Right hindlimb (tissue), 1 donor: ENCODE results near the gene ZPR1.
"Not testable (repeated sequence)": the region's sequence is repeated elsewhere in the genome, so short reads cannot be mapped to it uniquely, and the experiment has no call there.

ENCODE experiments used
- DNase-seq: peaks from one replicate; pipeline ENCODE4 v3.0.0-alpha.2; 2018

ZPR1 gene

DNA sequence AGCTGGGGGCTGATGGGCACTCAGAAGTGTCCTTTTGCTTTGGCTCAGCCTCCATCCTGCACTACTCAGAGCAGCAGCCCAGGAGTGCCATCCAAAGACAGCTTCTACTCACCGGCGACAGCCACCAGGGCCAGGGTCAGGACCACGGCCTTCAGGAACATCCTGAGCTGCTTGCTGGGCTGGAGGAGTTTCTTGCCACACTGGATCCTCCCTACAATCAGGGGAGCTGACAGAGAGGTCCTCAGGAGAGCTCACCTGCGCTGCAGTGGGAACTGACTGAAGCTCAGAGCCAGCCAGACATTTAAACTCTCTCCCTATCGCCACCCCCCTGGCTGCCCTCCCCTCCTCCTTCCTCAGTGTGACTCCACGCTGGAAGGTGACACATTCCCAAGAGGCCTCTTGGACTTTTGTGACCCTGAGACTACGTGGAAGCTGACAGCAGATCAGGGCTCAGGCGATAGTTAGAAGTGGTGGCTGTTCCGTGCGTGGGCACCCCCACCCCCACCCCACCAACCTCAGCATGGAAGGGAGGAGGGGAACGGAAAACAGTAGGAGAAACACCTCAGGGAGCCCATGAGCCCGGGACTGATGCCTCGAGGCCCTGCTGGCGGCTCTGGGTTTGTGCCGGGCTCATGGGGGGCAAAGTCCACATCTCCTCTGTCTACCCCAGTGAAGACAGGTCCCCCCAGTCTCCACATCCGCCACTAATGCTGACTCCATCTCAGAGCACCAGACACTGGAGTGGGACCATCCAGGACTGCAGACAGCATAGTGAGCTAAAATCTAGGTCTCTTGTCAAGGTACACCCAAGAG is 35.4 kb upstream of the ZPR1 start, which contains the start of gene APOA4:
TSS of gene APOA4 (minus strand) at position 274 of the 813 bp plus-strand sequence. CDS start at position 161, 113 bp downstream.
- DNase-seq = no peak

DNA sequence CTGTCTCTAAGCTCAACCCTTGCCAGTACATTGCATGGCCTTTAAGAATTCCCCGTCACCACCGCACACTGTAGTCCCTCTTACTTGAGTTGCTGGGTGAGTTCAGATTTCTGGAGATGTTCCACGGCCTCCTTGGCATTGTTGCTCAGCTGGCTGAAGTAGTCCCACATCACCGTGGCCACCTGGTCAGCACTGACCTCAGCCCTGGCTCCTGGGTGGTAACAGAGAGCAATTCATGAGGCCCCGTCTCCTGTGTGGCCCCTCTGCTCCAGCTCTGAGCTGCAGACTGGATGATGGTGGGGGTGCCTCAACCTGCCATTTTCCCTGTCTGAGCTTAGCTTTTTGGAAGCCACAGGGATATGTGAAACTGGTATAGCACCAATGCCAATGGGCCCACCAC is 34.8 kb upstream of the ZPR1 start:
- no peak for DNase-seq

DNA sequence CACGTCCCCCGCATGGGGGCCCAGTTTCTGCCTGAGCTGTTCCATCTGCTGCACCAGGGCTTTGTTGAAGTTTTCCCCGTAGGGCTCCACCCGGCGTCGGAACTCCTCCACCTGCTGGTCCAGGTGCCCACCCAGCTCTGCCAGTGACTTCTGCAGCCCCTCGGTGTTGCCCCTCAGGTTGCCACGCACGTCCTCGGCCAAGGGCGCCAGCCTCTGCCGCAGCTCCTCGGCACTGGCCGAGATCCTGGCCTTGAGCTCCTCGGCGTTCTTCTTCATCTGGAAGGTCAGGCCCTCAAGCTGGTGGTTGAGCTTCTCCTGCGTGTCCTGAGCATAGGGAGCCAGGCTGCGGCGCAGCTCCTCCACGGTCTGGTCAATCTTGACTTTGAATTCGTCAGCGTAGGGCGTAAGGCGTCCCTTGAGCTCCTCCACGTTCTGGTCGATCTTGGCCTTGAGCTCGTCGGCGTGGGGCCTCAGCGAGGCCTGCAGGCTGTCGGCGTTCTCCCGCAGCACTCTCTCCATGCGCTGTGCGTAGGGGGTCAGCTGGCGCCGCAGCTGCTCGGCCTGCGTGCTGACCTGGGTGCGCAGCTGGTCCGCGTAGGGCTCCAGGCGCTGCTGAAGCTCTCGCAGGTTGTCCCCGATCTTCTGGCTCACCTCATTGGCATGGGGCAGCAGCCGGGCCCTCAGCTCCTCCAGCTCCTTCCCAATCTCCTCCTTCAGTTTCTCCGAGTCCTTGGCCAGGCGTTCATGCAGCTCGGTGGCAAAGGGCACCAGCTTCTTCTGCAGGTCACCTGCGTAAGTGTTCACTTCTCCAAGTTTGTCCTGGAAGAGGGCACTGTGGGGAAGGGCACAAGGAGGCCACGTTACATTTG is 33.5 kb upstream of the ZPR1 start:
- DNase-seq = no peak

DNA sequence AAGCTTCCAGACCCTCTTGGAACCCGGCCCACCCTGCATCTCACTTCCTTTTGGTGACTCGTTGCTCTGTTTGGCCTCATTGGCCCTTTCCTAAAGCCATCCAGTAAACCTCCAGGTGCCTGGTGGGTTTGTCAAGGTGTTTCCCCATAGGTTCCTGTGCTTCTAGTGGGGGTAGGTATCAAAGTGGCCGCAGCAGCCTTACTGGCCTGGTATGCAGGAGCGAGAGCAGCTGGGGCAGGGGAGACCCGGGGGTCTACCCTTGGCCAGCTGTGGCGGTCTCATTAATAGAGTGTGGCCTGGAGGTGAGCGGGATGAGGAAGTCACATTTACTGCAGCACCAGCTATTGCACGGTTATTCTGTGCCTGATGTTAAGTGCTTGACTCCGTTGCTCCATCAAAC is 31.2 kb upstream of the ZPR1 start:
- DNase-seq = no peak

DNA sequence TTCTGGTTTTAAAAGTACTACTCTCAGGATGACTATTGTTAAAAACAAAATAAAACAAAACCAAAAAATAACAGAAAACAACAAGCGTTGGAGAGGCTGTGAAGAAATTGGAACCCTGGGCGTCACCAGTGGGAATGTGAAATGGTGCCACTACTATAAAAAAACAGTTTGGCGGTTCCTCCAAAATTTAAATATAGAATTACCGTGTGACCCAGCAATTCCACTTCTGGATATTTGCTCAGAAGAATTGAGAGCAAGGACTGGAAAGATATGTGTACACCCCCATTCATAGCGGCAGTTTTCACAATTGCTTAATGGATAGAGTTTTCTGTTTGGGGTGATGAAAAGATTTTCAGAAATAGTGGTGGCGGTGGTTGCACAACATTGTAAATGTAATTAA is 26.7 kb upstream of the ZPR1 start:
- DNase-seq = no peak

DNA sequence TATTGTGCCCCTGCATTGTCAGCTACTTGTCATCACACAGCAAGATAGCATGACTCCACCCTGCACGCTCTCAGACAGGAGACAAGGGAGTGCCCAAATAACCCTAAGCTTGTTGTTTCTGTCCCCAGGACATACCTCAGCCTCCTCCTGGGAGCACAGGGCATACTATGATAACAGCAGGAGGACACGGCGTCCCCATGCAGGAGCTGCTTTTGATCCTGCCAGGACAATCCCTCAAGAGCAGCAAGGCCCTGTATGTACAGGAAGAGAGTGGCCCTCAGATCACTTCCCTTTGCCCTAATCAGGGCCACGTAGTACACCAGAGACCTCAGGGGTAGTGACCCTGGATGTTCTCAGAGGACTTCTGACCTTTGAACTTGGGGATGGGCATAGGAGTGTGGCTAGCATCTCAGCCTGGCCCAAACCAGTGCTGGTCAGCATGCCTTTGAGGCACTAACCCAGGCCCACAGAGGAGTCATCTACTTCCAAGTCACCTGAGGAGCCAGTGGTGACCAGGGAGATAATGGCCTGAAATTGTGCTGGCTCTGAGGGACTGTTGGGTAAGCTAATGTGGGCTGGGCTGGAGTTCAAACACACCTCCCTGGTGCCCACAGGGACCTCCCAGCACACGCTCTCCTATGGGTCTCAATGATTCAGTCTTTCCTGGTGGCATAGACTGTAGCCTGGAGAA is 26.1 kb upstream of the ZPR1 start:
- DNase-seq = no peak

DNA sequence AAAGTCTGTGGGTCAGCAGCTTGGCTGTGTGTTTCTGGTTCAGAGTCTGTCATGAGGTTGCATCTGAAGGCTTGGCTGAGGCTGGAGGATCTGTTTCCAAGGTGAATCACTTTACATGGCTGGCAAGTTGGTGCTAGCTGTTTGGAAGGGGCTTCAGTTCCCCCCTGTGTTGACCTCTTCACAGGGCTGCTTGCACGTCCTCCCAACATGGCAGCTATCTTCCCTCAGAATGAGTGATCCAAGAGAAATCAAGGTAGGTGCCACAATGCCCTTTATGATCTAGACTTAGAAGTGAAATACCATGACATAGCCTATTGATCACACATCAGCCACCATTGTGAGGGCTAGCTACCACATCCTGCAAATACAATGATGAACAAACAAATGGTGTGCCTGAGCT is 25.3 kb upstream of the ZPR1 start:
- no peak for DNase-seq

DNA sequence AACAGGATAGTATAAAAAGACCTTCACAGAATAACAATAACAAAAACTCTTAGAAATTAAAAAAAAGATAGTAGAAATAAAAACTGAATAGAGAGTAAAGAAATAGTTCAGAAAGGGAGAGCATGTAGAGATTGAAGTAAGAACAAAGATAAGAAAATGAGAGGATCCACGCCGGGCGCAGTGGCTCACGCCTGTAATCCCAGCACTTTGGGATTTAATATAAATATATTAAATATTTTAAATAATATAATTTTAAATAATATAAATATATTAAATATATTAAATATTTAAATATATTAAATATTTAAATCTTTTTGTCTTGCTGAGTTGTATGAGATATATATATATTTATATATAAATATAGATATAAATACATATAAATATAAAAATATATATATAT is 24.3 kb upstream of the ZPR1 start:
- DNase-seq = no peak

DNA sequence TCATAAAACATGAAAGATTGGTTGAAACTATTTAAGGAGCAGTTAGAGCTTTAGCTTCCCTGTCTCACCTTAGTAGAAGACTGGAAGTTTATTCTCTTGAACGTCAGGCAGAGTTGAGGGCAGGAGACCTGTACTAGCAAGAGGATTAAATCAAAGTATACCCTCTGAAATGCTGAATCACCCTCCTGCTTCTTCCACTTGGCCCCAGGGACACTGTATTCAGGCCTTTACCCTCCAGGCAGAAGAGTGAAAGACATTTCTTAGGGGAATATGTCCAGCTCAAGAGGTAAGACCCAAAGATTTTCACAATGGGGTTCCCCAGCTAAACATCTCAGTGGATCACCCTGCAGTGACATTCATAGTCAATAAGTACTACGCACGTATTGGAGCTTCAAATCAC is 23.4 kb upstream of the ZPR1 start:
- no peak for DNase-seq

DNA sequence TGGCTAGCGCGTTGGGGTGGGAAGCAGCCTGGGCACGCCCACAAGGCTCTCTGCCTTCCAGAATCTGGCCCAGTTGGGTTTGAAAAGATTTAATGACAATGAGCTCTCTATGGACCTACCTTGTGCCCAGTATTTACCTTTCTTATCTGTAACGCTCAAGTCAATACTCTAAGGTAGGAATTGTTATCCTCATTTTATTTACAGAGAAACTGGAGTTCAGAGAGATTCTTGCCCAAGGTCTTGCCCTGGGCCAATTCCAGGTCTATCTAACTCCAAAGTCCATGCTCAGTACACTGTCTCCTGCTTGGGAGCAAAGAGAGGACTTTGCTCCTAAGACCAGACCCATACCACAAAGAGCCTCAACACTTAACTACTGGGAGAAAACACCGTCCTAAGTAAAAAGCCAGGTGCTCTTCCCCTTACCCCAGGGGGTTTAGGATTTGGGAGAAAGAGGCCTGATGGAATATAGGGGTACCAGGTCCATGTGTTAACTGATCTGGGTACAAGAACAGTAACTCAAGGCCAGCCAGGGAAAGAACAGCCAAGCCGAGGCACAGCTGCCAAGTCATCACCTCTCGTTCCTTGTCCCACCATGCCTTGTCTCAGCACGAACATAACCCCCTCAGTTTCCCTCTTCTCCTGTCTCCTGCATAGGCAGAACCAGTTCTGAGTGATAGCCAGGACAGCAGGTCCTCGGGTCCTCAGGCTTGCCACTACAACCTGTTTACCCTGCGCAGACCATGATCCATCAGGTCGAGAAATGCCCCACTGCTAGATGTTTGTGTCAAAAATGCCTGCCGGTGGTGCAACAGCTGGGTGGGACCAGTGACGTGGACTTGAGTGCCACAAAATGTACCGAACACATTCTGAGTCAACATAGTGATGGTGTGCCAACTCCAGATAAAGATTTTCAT is 20.7 kb upstream of the ZPR1 start:
- DNase-seq = no peak

DNA sequence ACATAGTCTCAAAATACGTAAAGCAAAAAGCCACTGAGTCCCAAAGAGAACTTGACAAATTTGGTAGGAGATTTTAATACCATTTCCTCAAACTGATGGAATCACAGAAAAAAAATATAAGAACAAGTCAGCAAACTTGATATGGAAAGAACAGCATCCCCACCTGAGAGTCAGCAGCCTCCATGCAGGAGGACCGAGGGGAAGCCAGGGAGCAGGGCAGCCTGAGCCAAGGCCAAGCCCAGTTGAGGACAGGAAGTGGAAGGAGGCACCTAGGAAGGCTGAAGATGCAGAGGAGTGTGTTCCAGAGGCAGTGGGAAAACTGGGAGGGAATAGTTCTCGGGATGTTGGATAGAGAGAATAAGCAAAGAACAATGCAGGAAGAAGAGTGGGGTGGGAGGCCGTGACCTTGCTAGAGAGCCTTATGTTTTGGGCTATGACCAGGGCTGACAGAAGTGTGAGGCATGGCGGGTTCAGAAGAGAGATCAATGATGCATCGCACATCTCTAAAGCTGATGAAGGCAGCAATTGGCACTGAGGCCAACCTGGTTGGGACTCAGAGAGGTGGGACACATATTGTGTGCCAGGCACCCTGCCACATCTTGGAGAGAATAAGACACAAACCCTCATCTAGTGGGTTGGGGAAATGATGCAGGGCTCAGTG is 19.9 kb upstream of the ZPR1 start:
- DNase-seq = no peak

DNA sequence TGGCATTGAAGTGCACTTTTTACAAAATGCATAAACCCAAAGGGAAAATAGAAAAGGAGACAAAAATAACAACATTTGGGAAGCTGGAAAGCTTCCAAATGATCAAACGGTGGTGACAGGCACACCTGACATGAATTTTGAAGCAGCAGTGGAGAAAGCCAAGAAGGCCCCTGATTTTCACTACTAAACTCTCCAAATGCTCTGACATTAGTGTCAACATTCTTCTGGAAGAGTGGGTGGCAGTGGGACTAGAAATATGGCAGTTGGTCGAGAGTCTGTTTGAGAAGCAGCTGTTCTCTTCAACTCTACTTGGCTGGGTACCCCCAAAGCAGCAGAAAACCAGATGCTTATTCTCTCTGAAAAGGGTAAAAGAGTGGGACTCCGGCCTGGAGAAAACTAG is 16.2 kb upstream of the ZPR1 start:
- DNase-seq = no peak

DNA sequence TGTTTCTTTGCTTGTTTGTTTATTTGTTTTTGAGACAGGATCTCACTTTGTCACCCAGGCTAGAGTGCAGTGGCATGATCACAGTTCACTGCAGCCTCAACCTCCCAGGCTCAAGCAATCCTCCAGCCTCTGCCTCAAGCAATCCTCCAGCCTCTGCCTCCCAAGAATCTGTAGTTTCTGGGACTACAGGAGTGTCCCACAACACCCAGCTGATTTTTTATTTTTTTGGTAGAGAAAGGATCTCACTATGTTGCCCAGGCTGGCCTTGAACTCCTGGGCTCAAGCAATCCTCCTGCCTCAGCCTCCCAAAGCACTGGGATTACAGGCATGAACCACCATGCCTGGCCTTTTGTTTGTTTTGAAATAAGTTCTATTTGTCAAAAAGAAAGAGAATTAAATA is 13.8 kb upstream of the ZPR1 start:
- not testable (repeated sequence) for DNase-seq

DNA sequence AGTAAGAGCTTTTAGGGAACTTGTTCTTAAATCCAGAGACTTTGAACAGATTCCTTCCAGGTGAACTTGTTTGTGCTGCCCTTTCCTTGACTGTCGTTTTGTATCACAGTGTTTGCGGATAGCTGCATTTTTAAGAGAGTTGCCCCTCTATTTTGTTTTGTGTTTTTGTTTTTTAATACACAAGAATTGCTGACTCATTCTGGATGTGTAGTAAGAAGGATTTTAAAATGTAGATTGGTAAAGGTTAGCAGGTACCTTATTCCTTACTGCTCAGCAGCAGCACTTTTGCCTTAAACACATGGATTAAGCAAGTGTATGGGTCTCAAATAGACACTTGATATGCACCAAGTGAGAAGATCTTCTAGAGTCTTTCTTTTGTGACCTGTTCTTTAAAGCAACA is 12.8 kb upstream of the ZPR1 start:
- no peak for DNase-seq

DNA sequence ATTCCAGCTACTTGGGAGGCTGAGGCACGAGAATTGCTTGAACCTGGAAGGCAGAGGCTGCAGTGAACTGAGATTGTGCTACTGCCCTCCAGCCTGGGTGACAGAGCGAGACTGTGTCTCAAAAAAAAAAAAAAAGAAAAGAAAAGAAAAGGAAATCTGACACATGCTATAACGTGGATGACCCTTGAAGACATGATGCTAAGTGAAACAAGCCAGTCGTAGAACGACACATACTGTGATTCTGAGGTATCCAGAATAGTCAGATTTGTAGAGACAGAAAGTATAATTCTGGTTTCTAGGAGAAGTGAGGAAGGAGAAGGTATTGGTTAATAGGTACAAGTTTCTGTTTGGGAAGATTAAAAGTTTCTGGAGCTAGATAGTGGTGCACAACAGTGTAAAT is 10.5 kb upstream of the ZPR1 start:
- DNase-seq = no peak

DNA sequence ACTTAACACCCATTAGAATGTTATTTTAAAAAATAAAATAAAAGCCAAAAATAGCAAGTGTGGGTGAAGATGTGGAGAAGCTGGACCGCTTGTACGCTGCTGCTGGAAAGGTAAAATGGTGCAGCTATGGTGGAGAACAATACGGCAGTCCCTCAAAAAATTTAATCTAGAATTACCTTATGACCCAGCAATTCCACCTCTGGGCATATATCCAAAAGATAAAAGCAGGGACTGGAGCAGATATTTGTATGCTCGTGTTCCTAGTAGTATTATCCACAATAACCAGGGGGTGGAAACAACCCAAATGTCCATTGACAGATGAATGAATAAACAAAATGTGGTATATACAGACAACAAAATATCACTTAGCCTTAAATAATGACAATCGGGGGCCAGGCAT is 10.0 kb upstream of the ZPR1 start:
- no peak for DNase-seq

DNA sequence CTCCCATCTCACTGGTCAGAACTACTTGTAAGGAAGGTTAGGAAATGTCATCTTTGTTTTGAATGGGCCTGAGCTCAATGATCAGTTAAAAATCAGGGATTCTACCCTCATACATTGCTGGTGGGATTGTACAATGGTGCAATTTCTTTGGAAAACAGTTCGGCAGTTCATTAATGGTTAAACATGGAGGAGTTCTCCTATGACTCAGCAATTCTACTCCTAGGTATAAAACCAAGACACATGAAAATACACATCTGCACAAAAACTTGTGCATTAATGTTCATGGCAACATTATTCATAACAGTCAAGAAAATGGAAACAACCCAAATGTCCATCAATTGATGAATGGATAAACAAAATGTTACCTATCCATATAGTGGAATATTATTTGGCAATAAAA is 8.7 kb upstream of the ZPR1 start:
- no peak for DNase-seq

DNA sequence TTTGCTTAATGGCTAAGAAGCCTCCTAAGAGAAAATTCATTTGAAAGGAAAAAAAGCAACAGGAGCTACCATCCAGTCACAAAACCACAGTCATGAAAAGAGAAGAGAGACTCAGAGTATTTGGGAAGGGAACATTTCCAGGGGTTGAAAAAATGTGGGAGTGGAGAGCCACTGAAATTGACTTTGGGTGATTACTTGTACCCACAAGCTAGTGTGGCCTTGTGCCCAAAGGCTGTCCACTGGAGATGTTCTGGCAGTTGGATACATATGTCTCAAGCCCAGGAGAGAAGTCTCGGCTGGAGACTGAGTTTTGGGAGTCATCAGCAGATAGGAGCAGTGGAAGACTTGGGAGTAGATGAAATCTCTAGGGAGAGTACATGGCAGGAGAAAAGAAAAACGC is 7.0 kb upstream of the ZPR1 start:
- no peak for DNase-seq

DNA sequence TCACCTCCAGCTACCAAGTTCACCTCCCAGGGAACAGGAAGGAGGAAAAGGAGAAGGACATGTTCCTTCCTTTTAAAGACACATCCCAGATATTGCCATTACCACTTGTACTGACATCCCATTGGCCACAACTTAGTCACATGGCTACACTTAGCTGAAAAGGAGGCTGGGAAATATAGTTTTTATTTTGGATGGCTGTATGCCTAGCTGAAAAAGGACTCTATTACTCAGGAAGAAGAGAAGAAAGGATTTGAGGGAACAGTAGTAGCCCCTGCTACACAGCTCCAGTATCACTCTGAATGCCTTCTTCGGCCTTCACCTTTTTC is 5.9 kb upstream of the ZPR1 start:
- DNase-seq = no peak

DNA sequence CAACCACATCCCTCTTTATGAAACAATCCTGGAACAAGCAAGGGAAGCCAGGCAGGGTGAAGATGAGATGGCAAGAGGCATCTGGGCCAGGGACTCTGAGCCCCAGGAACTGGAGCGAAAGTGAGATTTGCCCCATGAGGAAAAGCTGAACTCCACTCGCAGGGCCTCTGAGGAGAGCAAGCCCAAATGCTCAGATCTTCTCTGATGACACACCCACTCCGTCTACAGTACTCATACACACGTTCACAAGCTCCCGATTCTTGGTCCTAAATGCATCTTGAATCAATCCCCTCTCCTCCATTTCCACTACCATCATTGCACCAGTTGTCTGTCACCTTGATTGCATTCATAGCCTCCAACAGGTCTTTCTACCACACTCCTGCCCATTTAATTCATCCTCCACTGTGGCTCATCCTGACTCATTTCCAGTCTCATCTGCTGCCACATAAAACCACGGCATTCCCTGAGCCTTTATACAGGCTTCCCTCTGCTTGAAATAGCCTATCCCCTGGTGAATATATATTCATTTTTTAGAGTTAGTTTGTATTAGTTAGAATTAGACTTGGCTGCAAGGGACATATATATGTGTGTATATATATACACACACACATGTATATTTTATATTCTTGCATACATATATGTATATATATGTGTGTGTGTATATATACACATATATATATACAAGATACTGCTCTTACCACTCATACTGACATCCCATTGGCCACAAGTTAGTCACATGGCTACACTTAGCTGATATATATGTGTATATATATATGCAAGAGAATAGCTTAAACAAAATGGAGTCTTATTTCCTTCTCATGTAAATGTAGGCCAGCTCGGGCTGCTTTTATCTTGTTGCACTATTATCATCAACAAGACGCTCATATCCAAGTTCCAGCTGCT is 5.3 kb upstream of the ZPR1 start:
- DNase-seq = no peak
